K562 treated with DMSO at 1 percent for 24 hours (cell line): Measurements from ENCODE around the gene FAM114A1. TPM values are rescaled to one million over a fixed set of nuclear protein-coding genes. Genes with fewer than 3 reads are reported as not detected.

ENCODE experiments used
- total RNA-seq: library from RNA; unstranded; fragments of 300-600 nt; gene quantifications from 2 replicates; pipeline ENCODE4 v1.2.3, GENCODE V29; 2022; ENCODE audit warnings: low read depth; ENCODE audit not compliant: insufficient read depth

Gene FAM114A1
- 8.9 and 13.7 TPM in 2 replicates for total RNA-seq

GRCh38 chr4:38867478-38868058 lies at the start of gene FAM114A1:
Gene FAM114A1, plus strand, starts transcription at chr4:38867806. Its CDS starts 10,273 bp downstream, at chr4:38878079.

GRCh38 chr4:38856524-38857337 lies 10.9 kb upstream of the FAM114A1 start, which contains the start of gene TLR6:
Gene TLR6, minus strand, starts transcription at chr4:38856817. Its CDS starts 27,344 bp downstream, at chr4:38829473.

Other genes with a start within 250 kb of the FAM114A1 start
- 16.9 and 18.2 TPM in 2 replicates for gene KLF3, start 203.6 kb upstream of the FAM114A1 start, total RNA-seq
- 0.06 TPM in 1 of 2 replicates, not detected in the other for gene TLR10, start 84.8 kb upstream of the FAM114A1 start, total RNA-seq
- gene TLR1, start 63.0 kb upstream of the FAM114A1 start, total RNA-seq = 0.24 and 0.36 TPM in 2 replicates
- 0.56 and 0.66 TPM in 2 replicates for gene TLR6, start 11.0 kb upstream of the FAM114A1 start, total RNA-seq
- 1.8 and 2.5 TPM in 2 replicates for gene TMEM156, start 164.6 kb downstream of the FAM114A1 start, total RNA-seq
- gene KLHL5, start 194.4 kb downstream of the FAM114A1 start, total RNA-seq = 32.3 and 37.2 TPM in 2 replicates